HL-60/S4 (cell line): ENCODE measurements around the gene KANK3.
"Not testable (repeated sequence)": the region's sequence is repeated elsewhere in the genome, so short reads cannot be mapped to it uniquely, and the experiment has no call there.

Source experiments
- in situ Hi-C: fragments of 300-500 bp; cut with MboI; formaldehyde crosslinking; loops from 2 replicates; pipeline ENCODE4 v1.14.3; 2022; ENCODE audit warnings: low sequenced_read_pairs

The KANK3 gene

GRCh38 chr19:8302357-8302691 is 40.7 kb downstream of the KANK3 start:
- in situ Hi-C loops, result no loop called here

- in situ Hi-C loops, result not testable (repeated sequence)
Measured at GRCh38 chr19:8291337-8291736, 51.7 kb downstream of the KANK3 start.

GRCh38 chr19:8276508-8276907 is 66.6 kb downstream of the KANK3 start:
- in situ Hi-C loops, result not testable (repeated sequence)
